Embryonic facial prominence (tissue), 1 donor: ENCODE results near the gene MRPS12.
"Not testable (repeated sequence)": the region's sequence is repeated elsewhere in the genome, so short reads cannot be mapped to it uniquely, and the experiment has no call there.

Experiments used
- DNase-seq: peaks from one replicate; pipeline ENCODE4 v3.0.0-alpha.2; 2016; ENCODE audit errors: extremely low spot score

Gene MRPS12

GRCh38 chr19:38930776-38931520 is at the start of gene MRPS12:
TSS of gene MRPS12 (plus strand) at chr19:38930944. CDS start at chr19:38931295, 351 bp downstream.
- DNase-seq = peak; percentile 99

DNA sequence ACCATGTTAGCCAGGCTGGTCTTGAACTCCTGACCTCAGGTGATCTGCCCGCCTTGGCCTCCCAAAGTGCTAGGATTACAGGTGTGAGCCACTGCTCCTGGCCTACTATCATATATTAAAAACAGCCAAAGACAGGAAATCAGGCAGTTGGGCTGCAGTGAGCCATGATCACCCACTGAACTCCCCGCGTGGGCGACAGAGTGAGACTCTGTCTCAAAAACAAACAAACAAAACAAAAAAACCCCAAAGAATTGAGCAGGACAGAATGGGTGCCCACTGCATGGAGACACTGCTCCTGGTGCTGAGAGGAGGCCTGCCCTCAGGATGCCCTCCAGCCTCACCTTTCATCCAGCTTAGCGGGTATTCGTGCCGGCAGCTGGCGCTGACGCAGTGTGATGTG is 47.5 kb upstream of the MRPS12 start:
- no peak for DNase-seq

DNA sequence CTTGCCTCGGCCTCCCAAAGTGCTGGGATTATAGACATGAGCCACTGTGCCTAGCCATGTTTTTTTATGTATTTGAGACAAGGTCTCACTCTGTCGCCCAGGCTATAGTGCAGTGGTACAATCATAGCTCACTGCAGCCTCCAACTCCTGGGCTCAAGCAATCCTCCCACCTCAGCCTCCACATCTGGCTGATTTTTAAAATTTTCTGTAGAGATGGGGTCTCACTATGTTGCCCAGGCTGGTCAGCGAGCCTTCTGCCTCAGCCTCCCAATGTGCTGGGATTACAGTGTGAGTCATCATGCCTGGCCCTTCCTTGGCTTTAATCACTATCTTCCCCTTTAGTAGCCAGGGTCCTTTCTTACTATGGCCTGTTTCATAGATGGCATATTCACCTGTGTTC is 46.1 kb upstream of the MRPS12 start:
- DNase-seq = not testable (repeated sequence)

GRCh38 chr19:38888876-38889275 is 41.9 kb upstream of the MRPS12 start:
- DNase-seq = no peak

- DNase-seq = no peak
These were observed 40.9 kb upstream of the MRPS12 start for GRCh38 chr19:38889803-38890202.

- no peak for DNase-seq
These were observed 40.1 kb upstream of the MRPS12 start for GRCh38 chr19:38890686-38891085.

- DNase-seq = no peak
These were observed 39.0 kb upstream of the MRPS12 start for GRCh38 chr19:38891771-38892170.

DNA sequence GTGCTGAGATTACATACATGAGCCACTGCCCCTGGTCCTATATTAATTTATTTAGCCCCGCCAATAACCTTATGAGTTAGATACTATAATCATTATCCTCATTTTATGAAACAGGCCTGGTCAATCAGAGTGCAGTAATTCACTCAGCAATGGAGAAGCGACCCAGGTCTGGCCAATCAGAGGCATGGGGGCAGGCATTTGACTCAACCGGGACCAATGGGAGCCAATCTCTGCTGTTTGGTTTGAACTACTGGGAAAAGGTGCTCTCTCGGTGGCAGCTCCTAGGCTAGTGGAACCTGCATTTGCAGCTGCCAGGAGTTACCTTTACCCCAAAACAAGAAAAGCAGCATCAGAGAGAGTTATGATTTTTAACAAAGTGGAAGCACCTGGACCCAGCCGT is 37.9 kb upstream of the MRPS12 start:
- no peak for DNase-seq

GRCh38 chr19:38893341-38893771 is 37.4 kb upstream of the MRPS12 start:
- DNase-seq = no peak

DNA sequence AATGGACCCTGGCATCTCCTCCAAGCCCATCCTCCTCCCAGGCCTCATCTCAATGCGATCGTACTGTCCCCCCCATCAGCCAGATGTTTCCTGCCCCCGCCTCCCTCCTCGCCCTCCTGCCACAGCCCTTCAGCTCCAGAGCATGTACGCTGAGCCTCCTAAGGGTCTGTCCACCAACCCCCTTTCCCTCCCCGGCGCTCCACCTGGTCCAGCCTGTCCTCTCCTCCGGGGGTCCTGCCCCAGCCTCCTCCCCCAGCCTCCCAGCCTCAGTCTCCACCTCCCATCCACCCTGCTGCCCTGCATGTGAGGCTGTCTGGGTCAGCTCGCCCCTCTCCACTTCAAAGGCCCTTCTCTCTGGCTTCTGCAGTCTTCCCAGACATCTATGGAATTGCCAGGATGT is 35.8 kb upstream of the MRPS12 start:
- DNase-seq = no peak

DNA sequence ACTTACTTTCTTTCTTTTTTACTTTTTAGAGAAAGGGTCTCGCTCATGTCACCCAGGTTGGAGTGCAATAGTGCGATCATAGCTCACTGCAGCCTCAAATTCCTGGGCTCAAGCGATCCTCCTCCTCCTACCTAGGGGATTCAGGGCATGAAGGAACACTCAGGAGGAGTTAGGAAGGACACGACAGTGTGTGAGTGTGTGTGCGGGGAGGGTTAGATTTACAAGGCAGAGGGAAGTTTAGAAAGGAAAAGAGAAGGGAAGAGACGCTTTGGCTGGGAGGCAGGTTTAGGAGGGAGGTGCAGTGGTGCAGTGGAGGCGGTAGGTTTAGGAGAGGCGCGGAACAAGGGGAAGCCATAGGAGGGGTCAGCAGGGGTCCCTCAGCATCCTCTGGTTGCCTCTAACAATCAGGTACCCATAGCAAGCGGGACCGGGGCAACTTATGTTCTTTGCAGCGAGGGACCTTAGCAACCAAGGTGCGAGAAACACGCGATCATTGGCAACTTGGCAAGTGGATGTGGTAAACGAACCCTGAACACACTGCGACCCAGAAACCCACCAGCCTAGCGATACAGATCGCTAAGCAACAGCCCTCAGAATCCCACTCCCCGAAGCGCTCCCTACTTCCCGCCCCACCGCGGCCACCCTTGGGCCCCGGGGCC is 31.8 kb upstream of the MRPS12 start:
- DNase-seq = no peak

GRCh38 chr19:38899447-38900201 is 31.1 kb upstream of the MRPS12 start, which contains the start of the genes NFKBIB and SIRT2:
TSS of gene NFKBIB (plus strand) at chr19:38899969. CDS start at chr19:38900033, 64 bp downstream.
TSS of gene SIRT2 (minus strand) at chr19:38899618. CDS start at chr19:38899521, 97 bp downstream.
- DNase-seq = peak; percentile 100

GRCh38 chr19:38900202-38900629 is 30.5 kb upstream of the MRPS12 start:
- no peak for DNase-seq

GRCh38 chr19:38900743-38901190 is 30.0 kb upstream of the MRPS12 start:
- no peak for DNase-seq

- DNase-seq = no peak
These were observed 29.1 kb upstream of the MRPS12 start for GRCh38 chr19:38901683-38902082.

- no peak for DNase-seq
These were observed 25.9 kb upstream of the MRPS12 start for GRCh38 chr19:38904581-38905539.

- no peak for DNase-seq
These were observed 25.1 kb upstream of the MRPS12 start for GRCh38 chr19:38905620-38906019.

DNA sequence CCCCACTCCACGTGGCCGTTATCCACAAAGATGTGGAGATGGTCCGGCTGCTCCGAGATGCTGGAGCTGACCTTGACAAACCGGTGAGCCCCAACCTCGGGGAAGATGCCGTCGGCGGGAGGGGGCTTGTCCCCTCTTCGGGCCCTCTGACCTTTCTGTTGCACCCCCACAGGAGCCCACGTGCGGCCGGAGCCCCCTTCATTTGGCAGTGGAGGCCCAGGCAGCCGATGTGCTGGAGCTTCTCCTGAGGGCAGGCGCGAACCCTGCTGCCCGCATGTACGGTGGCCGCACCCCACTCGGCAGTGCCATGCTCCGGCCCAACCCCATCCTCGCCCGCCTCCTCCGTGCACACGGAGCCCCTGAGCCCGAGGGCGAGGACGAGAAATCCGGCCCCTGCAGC is 23.5 kb upstream of the MRPS12 start:
- DNase-seq = no peak

GRCh38 chr19:38907670-38908069 is 23.1 kb upstream of the MRPS12 start:
- DNase-seq = no peak

DNA sequence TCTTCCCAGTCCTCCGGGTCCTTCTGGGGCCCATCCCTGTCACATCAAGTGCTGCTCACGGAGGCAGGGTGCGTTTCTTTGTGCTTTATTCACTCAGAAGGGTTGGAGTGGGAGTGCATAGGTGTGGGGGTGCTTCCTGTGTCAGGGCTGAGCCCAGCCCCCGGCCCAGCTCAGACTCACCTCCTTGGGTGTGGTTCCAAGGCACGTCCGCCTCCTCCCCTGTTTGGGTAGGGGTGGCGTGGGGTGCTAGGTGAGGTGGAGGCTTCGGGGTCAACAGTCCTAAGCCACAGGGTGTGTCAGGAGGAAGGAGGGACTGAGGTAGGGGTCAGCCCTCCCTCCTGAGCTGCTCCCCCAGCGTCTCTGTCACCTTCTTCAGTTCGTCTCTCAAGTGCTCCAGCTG is 21.8 kb upstream of the MRPS12 start:
- DNase-seq = no peak

GRCh38 chr19:38910488-38910887 is 20.3 kb upstream of the MRPS12 start:
- DNase-seq = no peak
